ENCODE measurements around the gene ALPK1.

GRCh38 chr4:112379306-112379705 is 82.1 kb downstream of the ALPK1 start:
- TF ChIP-seq CTCF (IDR thresholded peaks at IDR 0.05 in 4 of 5, conservative IDR thresholded peaks at IDR 0.05 in 1 of 5) (no peak), POLR2A (IDR thresholded peaks at IDR 0.05) (no peak)

All from gastrocnemius medialis (tissue), 4 donors.